ENCODE results near the gene SYNPO2. TPM values are rescaled to one million over a fixed set of nuclear protein-coding genes. Genes with fewer than 3 reads are reported as not detected.

Gene SYNPO2
- total RNA-seq, 1 experiment from 2014 or later, result 0.87 TPM

DNA sequence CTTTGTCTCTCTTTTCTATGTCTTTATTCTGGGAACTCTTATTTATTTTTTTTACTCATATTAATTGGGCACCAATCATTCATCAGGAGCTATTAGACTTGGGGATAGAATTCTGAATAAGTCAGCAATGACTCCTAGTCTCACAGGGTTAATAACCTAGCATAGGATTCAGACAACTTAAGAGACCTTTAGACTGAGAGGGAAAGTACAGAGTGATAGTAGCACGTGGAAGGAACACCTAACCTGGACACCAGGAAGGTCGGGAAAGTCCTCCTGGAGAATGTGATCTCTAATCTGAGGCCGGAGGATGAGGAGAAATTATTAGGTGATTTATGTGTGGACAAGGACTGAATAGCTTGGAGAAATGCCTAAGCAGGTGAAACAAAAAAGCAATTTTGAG lies 3.9 kb upstream of the SYNPO2 start:
- Histone ChIP-seq H3K4me3 (no peak overlapping the region), H3K9me3 (ENCODE audit: insufficient read depth, low read depth) (no peaks in the 10 kb centered on the region), H3K36me3 (ENCODE audit: low read depth) (no peaks in the 10 kb centered on the region), H2AFZ (no peak overlapping the region), H3K9me2 (ENCODE audit: insufficient read depth) (no peaks in the 10 kb centered on the region), H3K27me3 (ENCODE audit: insufficient read depth, low read depth) (no peaks in the 10 kb centered on the region), H3F3A (ENCODE audit: insufficient read depth, low read depth) (no peaks in the 10 kb centered on the region), H3K27ac (no peak overlapping the region), H3K4me1 (replicated peaks; ENCODE audit: insufficient read depth) (no peaks in the 10 kb centered on the region), H3K79me2 (ENCODE audit: low read depth) (no peaks in the 10 kb centered on the region), H3K4me2 (no peak overlapping the region), H4K20me1 (ENCODE audit: insufficient read depth) (no peaks in the 10 kb centered on the region)
- CTCF ChIA-PET, result interaction anchor here (0.6 kb wide), 1 partner anchor 536 kb away, joined by 4 read pairs; no protein-coding TSS in a partner anchor
- no TSS peak for BruUV-seq (replicated peaks)
- no peak for DNase-seq
- intact Hi-C loops (cut with micrococcal nuclease; ENCODE audit: unreplicated experiment), result no loop called here
- TF ChIP-seq, protein P1, sequence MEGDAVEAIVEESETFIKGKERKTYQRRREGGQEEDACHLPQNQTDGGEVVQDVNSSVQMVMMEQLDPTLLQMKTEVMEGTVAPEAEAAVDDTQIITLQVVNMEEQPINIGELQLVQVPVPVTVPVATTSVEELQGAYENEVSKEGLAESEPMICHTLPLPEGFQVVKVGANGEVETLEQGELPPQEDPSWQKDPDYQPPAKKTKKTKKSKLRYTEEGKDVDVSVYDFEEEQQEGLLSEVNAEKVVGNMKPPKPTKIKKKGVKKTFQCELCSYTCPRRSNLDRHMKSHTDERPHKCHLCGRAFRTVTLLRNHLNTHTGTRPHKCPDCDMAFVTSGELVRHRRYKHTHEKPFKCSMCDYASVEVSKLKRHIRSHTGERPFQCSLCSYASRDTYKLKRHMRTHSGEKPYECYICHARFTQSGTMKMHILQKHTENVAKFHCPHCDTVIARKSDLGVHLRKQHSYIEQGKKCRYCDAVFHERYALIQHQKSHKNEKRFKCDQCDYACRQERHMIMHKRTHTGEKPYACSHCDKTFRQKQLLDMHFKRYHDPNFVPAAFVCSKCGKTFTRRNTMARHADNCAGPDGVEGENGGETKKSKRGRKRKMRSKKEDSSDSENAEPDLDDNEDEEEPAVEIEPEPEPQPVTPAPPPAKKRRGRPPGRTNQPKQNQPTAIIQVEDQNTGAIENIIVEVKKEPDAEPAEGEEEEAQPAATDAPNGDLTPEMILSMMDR (conservative IDR thresholded peaks at IDR 0.05), result no peak
- no peak for TF ChIP-seq EZH2 (IDR thresholded peaks at IDR 0.05; ENCODE audit: low read depth)
- POLR2A ChIA-PET (ENCODE audit: unreplicated experiment), result no interaction called here

GRCh38 chr4:118889312-118889691 lies 648 bp downstream of the SYNPO2 start:
- no peak overlapping the region for H2AFZ ChIP-seq
- intact Hi-C loops (cut with micrococcal nuclease; ENCODE audit: unreplicated experiment), result no loop called here
- POLR2A ChIA-PET (ENCODE audit: unreplicated experiment), result no interaction called here

GRCh38 chr4:118894034-118894433 lies 5.4 kb downstream of the SYNPO2 start:
- no peak for DNase-seq
- BruUV-seq (replicated peaks), result no TSS peak
- Histone ChIP-seq H3K9me2 (ENCODE audit: insufficient read depth) (no peaks in the 10 kb centered on the region), H4K20me1 (ENCODE audit: insufficient read depth) (no peaks in the 10 kb centered on the region), H3K79me2 (ENCODE audit: low read depth) (no peaks in the 10 kb centered on the region), H3K4me1 (replicated peaks; ENCODE audit: insufficient read depth) (no peaks in the 10 kb centered on the region), H2AFZ (no peak overlapping the region), H3K36me3 (ENCODE audit: low read depth) (no peaks in the 10 kb centered on the region), H3K9me3 (ENCODE audit: insufficient read depth, low read depth) (no peaks in the 10 kb centered on the region), H3K27ac (no peak overlapping the region), H3F3A (ENCODE audit: insufficient read depth, low read depth) (no peaks in the 10 kb centered on the region), H3K4me2 (no peak overlapping the region), H3K4me3 (no peak overlapping the region), H3K27me3 (ENCODE audit: insufficient read depth, low read depth) (no peaks in the 10 kb centered on the region)
- no peak for TF ChIP-seq EZH2 (IDR thresholded peaks at IDR 0.05; ENCODE audit: low read depth)
- TF ChIP-seq, protein P1 (conservative IDR thresholded peaks at IDR 0.05), result no peak
- intact Hi-C loops (cut with micrococcal nuclease; ENCODE audit: unreplicated experiment), result no loop called here
- CTCF ChIA-PET, result no interaction called here
- POLR2A ChIA-PET (ENCODE audit: unreplicated experiment), result no interaction called here

More at GRCh38 chr4:118889312-118889691, 648 bp downstream of the SYNPO2 start:
- Histone ChIP-seq H3K4me1 (replicated peaks; ENCODE audit: insufficient read depth) (no peaks in the 10 kb centered on the region), H3K79me2 (ENCODE audit: low read depth) (no peaks in the 10 kb centered on the region), H3K9me3 (ENCODE audit: insufficient read depth, low read depth) (no peaks in the 10 kb centered on the region), H3F3A (ENCODE audit: insufficient read depth, low read depth) (no peaks in the 10 kb centered on the region), H3K4me2 (no peak overlapping the region), H3K4me3 (no peak overlapping the region), H3K36me3 (ENCODE audit: low read depth) (no peaks in the 10 kb centered on the region), H3K9me2 (ENCODE audit: insufficient read depth) (no peaks in the 10 kb centered on the region), H4K20me1 (ENCODE audit: insufficient read depth) (no peaks in the 10 kb centered on the region), H3K27ac (no peak overlapping the region), H3K27me3 (ENCODE audit: insufficient read depth, low read depth) (no peaks in the 10 kb centered on the region)
- BruUV-seq (replicated peaks), result no TSS peak
- no peak for DNase-seq
- CTCF ChIA-PET, result no interaction called here
- no peak for TF ChIP-seq EZH2 (IDR thresholded peaks at IDR 0.05; ENCODE audit: low read depth)
- TF ChIP-seq, protein P1 (conservative IDR thresholded peaks at IDR 0.05), result no peak

All from PC-9 (cell line).